Stomach (tissue), 9 donors: ENCODE data around the gene TRIB2. TPM values are rescaled to one million over a fixed set of nuclear protein-coding genes. Genes with fewer than 3 reads are reported as not detected.

Experiments used
- DNase-seq, 2 donors: peaks; one replicate each; pipeline versions ENCODE4 v3.0.0 to v3.0.0-alpha.2; 2013 to 2019
- H3K27ac ChIP-seq, 5 donors: fragments of 200-600 bp in 4 of 5; sonication (generic) in 4 of 5; one replicate each; pipeline ENCODE4 v1.5.1; 2013 to 2019; ENCODE audit warnings: mild to moderate bottlenecking in 1 of 5, moderate library complexity in 1 of 5
- H3K27me3 ChIP-seq, 3 donors: fragments of 200-600 bp; sonication (generic); one replicate each; pipeline ENCODE4 v1.5.1; 2017 to 2019; ENCODE audit warnings: mixed run types in 1 of 3
- H3K36me3 ChIP-seq, 4 donors: fragments of 200-600 bp; sonication (generic); 1 replicate in 3 of 4; 2 replicates in 1 of 4; pipeline ENCODE4 v1.5.1; 2016 to 2019
- H3K4me1 ChIP-seq, 4 donors: fragments of 200-600 bp; sonication (generic); one replicate each; pipeline ENCODE4 v1.5.1; 2016 to 2019
- H3K4me3 ChIP-seq, 4 donors: fragments of 200-600 bp; sonication (generic) in 3 of 4; one replicate each; pipeline ENCODE4 v1.5.1; 2016 to 2019; ENCODE audit warnings: mild to moderate bottlenecking in 1 of 4
- H3K9me3 ChIP-seq, 4 donors: fragments of 200-600 bp; sonication (generic); one replicate each; pipeline ENCODE4 v1.5.1; 2016 to 2019
- EP300 ChIP-seq: sonication (generic); formaldehyde crosslinking; IDR thresholded peaks from one replicate; pipeline ENCODE4 v1.6.1; 2017; ENCODE audit warnings: antibody characterized with exemption
- POLR2A ChIP-seq, 4 donors: fragments of 450-650 bp; IDR thresholded peaks; one replicate each; pipeline ENCODE4 v1.6.1; 2016; ENCODE audit warnings: antibody characterized with exemption in 4 of 4, control low read depth in 2 of 4, mild to moderate bottlenecking in 1 of 4, moderate library complexity in 1 of 4
- POLR2AphosphoS5 ChIP-seq, 3 donors: sonication (generic); formaldehyde crosslinking; IDR thresholded peaks; one replicate each; pipeline ENCODE4 v1.6.1; 2016; ENCODE audit warnings: antibody characterized with exemption in 3 of 3
- WGBS, 5 donors: extraction: QIAGEN DNeasy Blood & Tissue Kit in 3 of 5; methylation state at CpG; one replicate each; pipeline versions ENCODE4 v1.1.5 to v1.1.7; 2013 to 2018; 5-methylcytosine and 5-hydroxymethylcytosine counted together
- intact Hi-C: fragments of 100-400 bp; cut with DNase I; formaldehyde crosslinking; loops from one replicate; pipeline ENCODE4 v1.15.1; 2023; ENCODE audit warnings: low total_unique reads
- polyA plus RNA-seq, 3 donors: library from polyadenylated mRNA; stranded (reverse); fragments of 200-250 nt; gene quantifications; one replicate each; pipeline ENCODE4 v1.2.3, GENCODE V29; 2013
- total RNA-seq, 5 donors: library from RNA; depleted of rRNA; stranded (reverse); fragments of >200 nt; gene quantifications; one replicate each; pipeline versions ENCODE4 v1.1.0 to v1.2.3, GENCODE V29; 2014 to 2016
- TF ChIP-seq, protein P1 (sequence below), 7 experiments: fragments of 450-650 bp in 4 of 7; fragments of 200-600 bp in 3 of 7; sonication (generic) in 3 of 7; IDR thresholded peaks; one replicate each; pipeline ENCODE4 v1.5.1; 2016 to 2019; ENCODE audit warnings: antibody characterized with exemption in 7 of 7, control low read depth in 2 of 7, mild to moderate bottlenecking in 1 of 7
- donor health status: healthy with polysubstance abuse.
- donor health status: Bipolar disorder and iron deficiency.
- donor health status: healthy.

TRIB2 gene
- total and polyA plus RNA-seq, 8 donors = 6.4 to 226 (median 50.6) TPM

DNA sequence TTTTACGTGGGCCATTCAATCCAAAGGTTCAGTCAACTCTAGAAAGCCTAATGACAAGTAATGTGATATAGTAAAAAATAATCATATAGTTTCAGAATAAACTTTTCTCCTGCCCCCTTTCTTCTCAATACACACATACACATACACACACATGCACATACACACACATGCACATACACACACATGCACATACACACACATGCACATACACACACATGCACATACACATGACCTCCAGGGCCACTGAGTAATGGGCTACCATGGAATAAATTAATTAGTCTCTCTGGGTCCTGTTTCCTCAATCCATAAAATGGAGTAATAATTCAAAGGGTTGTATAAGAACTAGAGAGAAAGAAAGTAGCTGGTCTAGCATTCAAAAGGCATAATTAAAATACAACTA is 5.4 kb upstream of the TRIB2 start:
- TF ChIP-seq POLR2A (IDR thresholded peaks at IDR 0.05) (no peak), EP300 (no peak), POLR2AphosphoS5 (IDR thresholded peaks at IDR 0.05) (no peak)
- TF ChIP-seq, protein P1, sequence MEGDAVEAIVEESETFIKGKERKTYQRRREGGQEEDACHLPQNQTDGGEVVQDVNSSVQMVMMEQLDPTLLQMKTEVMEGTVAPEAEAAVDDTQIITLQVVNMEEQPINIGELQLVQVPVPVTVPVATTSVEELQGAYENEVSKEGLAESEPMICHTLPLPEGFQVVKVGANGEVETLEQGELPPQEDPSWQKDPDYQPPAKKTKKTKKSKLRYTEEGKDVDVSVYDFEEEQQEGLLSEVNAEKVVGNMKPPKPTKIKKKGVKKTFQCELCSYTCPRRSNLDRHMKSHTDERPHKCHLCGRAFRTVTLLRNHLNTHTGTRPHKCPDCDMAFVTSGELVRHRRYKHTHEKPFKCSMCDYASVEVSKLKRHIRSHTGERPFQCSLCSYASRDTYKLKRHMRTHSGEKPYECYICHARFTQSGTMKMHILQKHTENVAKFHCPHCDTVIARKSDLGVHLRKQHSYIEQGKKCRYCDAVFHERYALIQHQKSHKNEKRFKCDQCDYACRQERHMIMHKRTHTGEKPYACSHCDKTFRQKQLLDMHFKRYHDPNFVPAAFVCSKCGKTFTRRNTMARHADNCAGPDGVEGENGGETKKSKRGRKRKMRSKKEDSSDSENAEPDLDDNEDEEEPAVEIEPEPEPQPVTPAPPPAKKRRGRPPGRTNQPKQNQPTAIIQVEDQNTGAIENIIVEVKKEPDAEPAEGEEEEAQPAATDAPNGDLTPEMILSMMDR (IDR thresholded peaks at IDR 0.05) = no peak
- no peak overlapping the region for H3K27ac ChIP-seq
- no peaks in the 10 kb centered on the region for H3K36me3 ChIP-seq
- H3K4me3 ChIP-seq = no peak overlapping the region
- WGBS, 5 donors = 88 to 100% (median 98%) methylated on average over 1 of the region's 1 CpG
- H3K4me1 ChIP-seq = peaks cover 11 to 43% (median 22%) of the 10 kb centered on the region in 4 donors
- H3K9me3 ChIP-seq = no peaks in the 10 kb centered on the region
- intact Hi-C loops = loop anchor here (10.0 kb wide), 1 partner anchor 877 kb away; no protein-coding TSS in a partner anchor
- no peak for DNase-seq
- H3K27me3 ChIP-seq = no peaks in the 10 kb centered on the region

DNA sequence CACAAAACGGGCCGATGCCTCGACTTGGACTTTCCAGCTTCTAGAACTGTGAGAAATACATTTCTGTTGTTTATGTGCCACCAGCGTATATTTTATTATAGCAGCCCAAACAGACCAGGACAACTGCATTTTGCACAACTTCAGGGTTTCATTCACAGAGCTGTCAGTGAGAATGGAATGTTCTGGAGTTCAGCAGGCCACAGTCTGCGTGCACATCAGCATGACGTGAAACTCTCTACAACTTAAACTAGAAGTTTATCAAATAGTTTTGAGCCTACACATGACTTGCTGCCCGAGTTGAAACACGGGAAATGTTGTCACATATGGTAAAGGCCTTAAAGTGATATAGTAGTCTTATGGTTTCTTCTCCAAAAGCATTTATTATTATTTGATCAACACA is 3.9 kb upstream of the TRIB2 start:
- intact Hi-C loops = loop anchor here (10.0 kb wide), 1 partner anchor 878 kb away; no protein-coding TSS in a partner anchor
- no peak overlapping the region for H3K27ac ChIP-seq
- H3K36me3 ChIP-seq = no peaks in the 10 kb centered on the region
- no peak overlapping the region for H3K4me3 ChIP-seq
- 76 to 88% (median 81%) methylated on average over 8 of the region's 8 CpGs for WGBS, 5 donors
- no peak for DNase-seq
- H3K27me3 ChIP-seq = peaks cover 0 to 5% (median 0%) of the 10 kb centered on the region in 3 donors
- H3K9me3 ChIP-seq = no peaks in the 10 kb centered on the region
- H3K4me1 ChIP-seq = peaks cover 12 to 43% (median 22%) of the 10 kb centered on the region in 4 donors
- TF ChIP-seq POLR2A (IDR thresholded peaks at IDR 0.05) (no peak), POLR2AphosphoS5 (IDR thresholded peaks at IDR 0.05) (no peak), EP300 (no peak)
- TF ChIP-seq, protein P1 (IDR thresholded peaks at IDR 0.05) = no peak

DNA sequence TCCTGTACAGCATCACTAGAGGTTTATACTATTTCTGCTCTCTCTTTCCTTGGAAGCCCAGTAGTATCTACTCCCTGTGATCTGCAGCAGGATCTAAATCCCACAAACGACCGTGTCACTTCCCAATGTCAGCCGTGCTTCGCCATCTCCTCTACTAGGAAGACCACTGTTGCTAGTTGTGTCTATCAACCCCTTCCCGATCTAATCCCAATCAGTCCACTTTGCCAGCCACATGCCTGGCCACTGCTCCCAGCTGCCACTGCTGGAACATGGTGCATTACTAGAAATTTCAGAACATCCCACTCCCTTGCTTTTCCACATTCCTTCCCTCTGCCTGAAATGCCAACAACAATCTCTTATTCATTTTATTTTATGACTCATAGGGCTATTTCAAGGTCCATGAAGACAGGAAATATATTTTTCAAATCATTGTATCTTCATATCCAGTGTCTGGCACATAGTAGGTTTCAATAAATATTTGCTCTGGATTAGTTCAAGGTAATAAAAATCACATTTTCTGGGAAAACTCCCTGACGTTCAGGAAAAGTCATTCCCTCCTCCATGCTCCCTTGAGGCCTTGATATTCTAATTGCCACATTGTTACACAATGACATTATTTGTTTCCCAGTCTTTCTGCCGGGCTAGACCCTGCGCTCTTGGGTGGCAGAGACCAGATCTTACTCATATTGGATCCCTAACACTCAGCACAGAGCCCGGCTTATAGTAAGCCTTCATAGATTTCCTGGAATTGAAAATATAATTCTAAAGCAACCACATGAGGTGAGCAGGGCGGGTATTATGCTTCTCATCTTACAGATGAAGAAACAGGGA is 2.1 kb upstream of the TRIB2 start:
- Histone ChIP-seq H3K4me1 (peaks cover 17 to 34% (median 24%) of the 10 kb centered on the region in 4 donors), H3K4me3 (no peak overlapping the region), H3K36me3 (no peaks in the 10 kb centered on the region), H3K27me3 (peaks cover 0 to 14% (median 0%) of the 10 kb centered on the region in 3 donors), H3K27ac (peak overlapping the region; percentile 92 to 97 (median 95)), H3K9me3 (no peaks in the 10 kb centered on the region)
- peak in 1 of 2 donors; percentile 41 for DNase-seq
- WGBS, 5 donors = 67 to 74% (median 70%) methylated on average over 10 of the region's 10 CpGs
- no peak for TF ChIP-seq EP300
- peak in 1 of 3 donors; percentile 2 for TF ChIP-seq POLR2AphosphoS5 (IDR thresholded peaks at IDR 0.05)
- TF ChIP-seq, protein P1 (IDR thresholded peaks at IDR 0.05) = no peak
- TF ChIP-seq POLR2A (IDR thresholded peaks at IDR 0.05) = no peak
- intact Hi-C loops = loop anchor here (10.0 kb wide), 1 partner anchor 880 kb away; no protein-coding TSS in a partner anchor

DNA sequence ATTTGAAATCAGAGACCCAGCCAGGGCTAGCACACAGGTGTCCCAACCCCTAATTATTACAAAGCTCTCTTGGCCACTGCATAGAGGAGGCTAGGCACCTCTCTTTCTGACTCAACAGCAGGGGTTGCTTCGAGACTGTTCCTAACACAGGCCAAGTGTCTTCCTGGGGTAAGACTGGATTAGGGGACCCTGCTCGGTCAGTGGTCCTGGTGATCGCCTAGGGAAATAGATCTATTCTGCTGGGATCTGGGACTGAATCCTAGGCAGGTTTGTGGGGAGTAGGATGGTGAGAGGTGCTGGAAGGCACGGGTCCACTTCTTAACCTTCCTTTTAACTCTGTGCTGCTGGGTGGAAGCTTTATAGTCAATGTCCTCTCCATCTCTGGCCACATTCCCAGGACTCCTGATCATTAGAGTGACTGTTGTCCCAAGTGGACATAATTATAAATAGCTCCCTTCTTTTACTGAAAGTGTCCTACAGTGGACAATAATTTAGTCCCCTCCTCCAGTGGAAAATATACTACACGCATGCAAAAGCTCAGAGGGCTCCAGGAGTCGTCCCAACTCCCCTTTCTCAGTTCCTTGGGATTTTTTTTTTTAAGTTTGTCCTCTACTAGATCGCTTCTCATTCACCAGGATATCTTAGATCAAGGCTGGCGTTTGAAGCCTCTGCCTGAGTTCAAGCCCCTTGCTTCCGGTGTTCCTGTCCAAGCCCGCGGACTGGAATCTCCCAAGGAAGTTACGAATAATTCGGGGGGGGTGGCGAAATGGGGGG is 1.3 kb upstream of the TRIB2 start:
- Histone ChIP-seq H3K27me3 (peaks cover 0 to 14% (median 0%) of the 10 kb centered on the region in 3 donors), H3K36me3 (no peaks in the 10 kb centered on the region), H3K4me3 (peak overlapping the region; percentile 69 to 87 (median 72)), H3K9me3 (no peaks in the 10 kb centered on the region), H3K4me1 (peaks cover 19 to 37% (median 30%) of the 10 kb centered on the region in 4 donors), H3K27ac (peak overlapping the region; percentile 92 to 97 (median 95))
- TF ChIP-seq, protein P1 (IDR thresholded peaks at IDR 0.05) = no peak
- TF ChIP-seq POLR2A (IDR thresholded peaks at IDR 0.05) = no peak
- peak in 1 of 2 donors; percentile 32 for DNase-seq
- intact Hi-C loops = loop anchor here (10.0 kb wide), 1 partner anchor 881 kb away; no protein-coding TSS in a partner anchor
- WGBS, 5 donors = 17 to 33% (median 25%) methylated on average over 14 of the region's 14 CpGs
